HG03159 (cell line): ENCODE measurements around the gene BEND7.

Experiments
- ATAC-seq: cut with Tn5 transposase; IDR thresholded peaks from one replicate; pipeline ENCODE4 v1.9.1; 2021; ENCODE audit warnings: mild to moderate bottlenecking, moderate library complexity; ENCODE audit not compliant: unreplicated experiment

BEND7 gene

GRCh38 chr10:13393640-13394039 lies 135.2 kb downstream of the BEND7 start:
- no peak for ATAC-seq

GRCh38 chr10:13392701-13393100 lies 136.1 kb downstream of the BEND7 start:
- ATAC-seq: no peak
